Measurements from ENCODE around the gene ZNF784. TPM values are rescaled to one million over a fixed set of nuclear protein-coding genes. Genes with fewer than 3 reads are reported as not detected.
A peak's percentile ranks its signal among the peaks of the same experiment; 100 is the strongest.
"Not testable (repeated sequence)": the region's sequence is repeated elsewhere in the genome, so short reads cannot be mapped to it uniquely, and the experiment has no call there.

Gene ZNF784
- total and polyA plus RNA-seq, 9 of the 15 experiments (the other 6 are each of a cell fraction or from before 2014, with no cell fraction given): 0.14 to 6.1 (median 2.1) TPM

GRCh38 chr19:55583897-55584296 is 40.5 kb downstream of the ZNF784 start:
- Histone ChIP-seq H3K27me3 (ENCODE audit: control insufficient read depth in 2 of 2, insufficient read depth in 2 of 2, low read length in 2 of 2) (peaks cover 8 to 12% of the 10 kb centered on the region in 2 experiments; a peak in 4 of 5 replicates), H3K4me1 (replicated peaks in 1 of 2; ENCODE audit: control insufficient read depth in 2 of 2, insufficient read depth in 2 of 2, low read length in 2 of 2) (peaks cover 13 to 41% of the 10 kb centered on the region in 2 experiments; a peak in 3 of 5 replicates), H3K79me2 (ENCODE audit: control insufficient read depth, insufficient read depth, low read length) (peaks cover 12% of the 10 kb centered on the region)
- in situ Hi-C loops (cut with MboI); intact Hi-C loops (cut with micrococcal nuclease); H3K4me2 ChIP-seq (ENCODE audit: insufficient read depth, low read length); H3K9ac ChIP-seq (ENCODE audit: insufficient read depth in 1 of 2, low read depth in 2 of 2, low read length in 2 of 2); H3K36me3 ChIP-seq (ENCODE audit: control insufficient read depth, insufficient read depth, low read length); CTCF ChIA-PET (ENCODE audit: low intra/inter-chr PET ratio); H2AFZ ChIP-seq (ENCODE audit: low read depth, low read length); BruUV-seq (replicated peaks); H3K27ac ChIP-seq (ENCODE audit: extremely low read depth, low read depth, low read length); POLR2A ChIA-PET; H3K4me3 ChIP-seq; ATAC-seq; H3K9me1 ChIP-seq (ENCODE audit: control insufficient read depth, insufficient read depth, low read length); H3K9me3 ChIP-seq (replicated peaks; ENCODE audit: control insufficient read depth, insufficient read depth, low read depth, low read length); DNase-seq (ENCODE audit: extremely low read depth in 1 of 4, low spot score in 3 of 4); H4K20me1 ChIP-seq (replicated peaks; ENCODE audit: control insufficient read depth, insufficient read depth, low read length); FAIRE-seq; TF ChIP-seq CEBPG (CRISPR knock-in tag; IDR thresholded peaks at IDR 0.05): not testable (repeated sequence)
- TF ChIP-seq CEBPG (tag; conservative IDR thresholded peaks at IDR 0.05 in 1 of 2, IDR thresholded peaks at IDR 0.05 in 1 of 2) (peak in 1 of 2 experiments; percentile 53; a peak in 3 of 4 replicates), CEBPB (tag; IDR thresholded peaks at IDR 0.05) (peak; percentile 63)
- WGBS (ENCODE audit: insufficient coverage, low coverage, missing lambda C conversion rate): 35% methylated on average over 8 of the region's 8 CpGs

DNA sequence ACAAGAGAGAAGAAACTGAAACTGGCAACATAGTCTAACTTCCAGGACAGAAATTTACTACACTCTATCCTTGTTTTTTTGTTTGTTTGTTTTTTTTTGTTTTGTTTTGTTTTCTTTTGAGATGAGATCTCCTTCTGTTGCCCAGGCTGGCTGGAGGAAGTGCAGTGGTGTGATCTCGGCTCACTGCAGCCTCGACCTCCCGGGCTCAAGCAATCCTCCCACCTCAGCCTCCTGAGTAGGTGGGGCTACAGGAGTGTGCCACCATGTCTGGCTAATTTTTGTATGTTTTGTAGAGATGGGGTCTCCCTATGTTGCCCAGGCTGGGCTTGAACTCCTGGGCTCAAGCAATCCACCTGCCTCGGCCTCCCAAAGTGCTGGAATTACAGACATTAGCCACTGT is 42.1 kb downstream of the ZNF784 start:
- TF ChIP-seq, protein P1, sequence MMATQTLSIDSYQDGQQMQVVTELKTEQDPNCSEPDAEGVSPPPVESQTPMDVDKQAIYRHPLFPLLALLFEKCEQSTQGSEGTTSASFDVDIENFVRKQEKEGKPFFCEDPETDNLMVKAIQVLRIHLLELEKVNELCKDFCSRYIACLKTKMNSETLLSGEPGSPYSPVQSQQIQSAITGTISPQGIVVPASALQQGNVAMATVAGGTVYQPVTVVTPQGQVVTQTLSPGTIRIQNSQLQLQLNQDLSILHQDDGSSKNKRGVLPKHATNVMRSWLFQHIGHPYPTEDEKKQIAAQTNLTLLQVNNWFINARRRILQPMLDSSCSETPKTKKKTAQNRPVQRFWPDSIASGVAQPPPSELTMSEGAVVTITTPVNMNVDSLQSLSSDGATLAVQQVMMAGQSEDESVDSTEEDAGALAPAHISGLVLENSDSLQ (IDR thresholded peaks at IDR 0.05): 0 out of 2 replicates have a peak, but pooled peaks have one; percentile 2
- CTCF ChIA-PET (ENCODE audit: low intra/inter-chr PET ratio); H3K9me3 ChIP-seq (replicated peaks; ENCODE audit: control insufficient read depth, insufficient read depth, low read depth, low read length); H3K4me3 ChIP-seq; BruUV-seq (replicated peaks); in situ Hi-C loops (cut with MboI); FAIRE-seq; H4K20me1 ChIP-seq (replicated peaks; ENCODE audit: control insufficient read depth, insufficient read depth, low read length); H3K9ac ChIP-seq (ENCODE audit: insufficient read depth in 1 of 2, low read depth in 2 of 2, low read length in 2 of 2); intact Hi-C loops (cut with micrococcal nuclease); H2AFZ ChIP-seq (ENCODE audit: low read depth, low read length); ATAC-seq; DNase-seq (ENCODE audit: extremely low read depth in 1 of 4, low spot score in 3 of 4); H3K27ac ChIP-seq (ENCODE audit: extremely low read depth, low read depth, low read length); H3K9me1 ChIP-seq (ENCODE audit: control insufficient read depth, insufficient read depth, low read length); H3K36me3 ChIP-seq (ENCODE audit: control insufficient read depth, insufficient read depth, low read length); H3K4me2 ChIP-seq (ENCODE audit: insufficient read depth, low read length): not testable (repeated sequence)
- POLR2A ChIA-PET: interaction anchor here (1.9 kb wide), 1 partner anchor 17 kb away, joined by 9 read pairs; the partner anchor contains the start of gene FIZ1
- Histone ChIP-seq H3K27me3 (ENCODE audit: control insufficient read depth in 2 of 2, insufficient read depth in 2 of 2, low read length in 2 of 2) (peaks cover 8 to 12% of the 10 kb centered on the region in 2 experiments; a peak in 4 of 5 replicates), H3K4me1 (replicated peaks in 1 of 2; ENCODE audit: control insufficient read depth in 2 of 2, insufficient read depth in 2 of 2, low read length in 2 of 2) (peaks cover 13 to 44% of the 10 kb centered on the region in 2 experiments; a peak in 3 of 5 replicates), H3K79me2 (ENCODE audit: control insufficient read depth, insufficient read depth, low read length) (peaks cover 12% of the 10 kb centered on the region)
- WGBS (ENCODE audit: insufficient coverage, low coverage, missing lambda C conversion rate): 10% methylated on average over 4 of the region's 4 CpGs

Measured in K562 (cell line).